ENCODE measurements around the gene TTC21B. TPM values are rescaled to one million over a fixed set of nuclear protein-coding genes. Genes with fewer than 3 reads are reported as not detected.

Gene TTC21B
- total and polyA plus RNA-seq, 2 experiments from 2014 or later = 5.7 to 24.3 TPM

DNA sequence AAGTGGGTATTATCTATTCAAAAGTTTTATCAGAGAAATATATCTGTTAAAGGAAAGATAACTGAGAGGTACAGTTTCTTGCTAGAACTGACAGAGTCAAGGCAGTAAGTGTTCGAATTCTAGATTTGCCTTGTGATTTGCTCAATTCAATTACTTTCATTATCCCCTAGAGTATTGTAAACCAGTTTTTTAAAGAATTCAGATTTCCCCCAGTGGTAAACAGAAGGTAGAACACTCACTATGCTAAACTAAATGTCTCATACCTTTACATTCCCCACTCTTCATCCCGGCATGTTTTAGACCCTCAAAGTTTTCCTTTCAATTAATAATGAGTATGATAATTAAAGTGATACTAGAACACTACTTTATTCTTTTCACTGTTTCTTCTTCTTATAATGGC, 28.6 kb downstream of the TTC21B start:
- H3K36me3 ChIP-seq (replicated peaks; ENCODE audit: insufficient read depth, low read depth) = no peaks in the 10 kb centered on the region
- no peaks in the 10 kb centered on the region for H3K27me3 ChIP-seq
- no peak for DNase-seq (ENCODE audit: low spot score)
- H3K27ac ChIP-seq = no peak overlapping the region
- 98% methylated on average over 2 of the region's 2 CpGs for WGBS (ENCODE audit: low lambda C conversion rate, missing lambda C conversion rate)
- no peaks in the 10 kb centered on the region for H4K20me1 ChIP-seq (ENCODE audit: insufficient read depth, poor library complexity, severe bottlenecking)
- TF ChIP-seq EZH2phosphoT487 (IDR thresholded peaks at IDR 0.05; ENCODE audit: low read depth, severe bottlenecking, unreplicated experiment) (no peak), EZH2 (IDR thresholded peaks at IDR 0.05; ENCODE audit: borderline replicate concordance) (no peak)
- TF ChIP-seq, protein P1, sequence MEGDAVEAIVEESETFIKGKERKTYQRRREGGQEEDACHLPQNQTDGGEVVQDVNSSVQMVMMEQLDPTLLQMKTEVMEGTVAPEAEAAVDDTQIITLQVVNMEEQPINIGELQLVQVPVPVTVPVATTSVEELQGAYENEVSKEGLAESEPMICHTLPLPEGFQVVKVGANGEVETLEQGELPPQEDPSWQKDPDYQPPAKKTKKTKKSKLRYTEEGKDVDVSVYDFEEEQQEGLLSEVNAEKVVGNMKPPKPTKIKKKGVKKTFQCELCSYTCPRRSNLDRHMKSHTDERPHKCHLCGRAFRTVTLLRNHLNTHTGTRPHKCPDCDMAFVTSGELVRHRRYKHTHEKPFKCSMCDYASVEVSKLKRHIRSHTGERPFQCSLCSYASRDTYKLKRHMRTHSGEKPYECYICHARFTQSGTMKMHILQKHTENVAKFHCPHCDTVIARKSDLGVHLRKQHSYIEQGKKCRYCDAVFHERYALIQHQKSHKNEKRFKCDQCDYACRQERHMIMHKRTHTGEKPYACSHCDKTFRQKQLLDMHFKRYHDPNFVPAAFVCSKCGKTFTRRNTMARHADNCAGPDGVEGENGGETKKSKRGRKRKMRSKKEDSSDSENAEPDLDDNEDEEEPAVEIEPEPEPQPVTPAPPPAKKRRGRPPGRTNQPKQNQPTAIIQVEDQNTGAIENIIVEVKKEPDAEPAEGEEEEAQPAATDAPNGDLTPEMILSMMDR (IDR thresholded peaks at IDR 0.05; ENCODE audit: poor library complexity) = no peak
- no peaks in the 10 kb centered on the region for H3K79me2 ChIP-seq
- H3K4me3 ChIP-seq = no peak overlapping the region
- no peak overlapping the region for H2AFZ ChIP-seq
- H3K4me2 ChIP-seq = no peak overlapping the region
- H3K9me2 ChIP-seq (replicated peaks; ENCODE audit: insufficient read depth) = no peaks in the 10 kb centered on the region
- H3K4me1 ChIP-seq (ENCODE audit: insufficient read depth) = no peaks in the 10 kb centered on the region
- no peaks in the 10 kb centered on the region for H3K9me3 ChIP-seq (ENCODE audit: low read depth)

DNA sequence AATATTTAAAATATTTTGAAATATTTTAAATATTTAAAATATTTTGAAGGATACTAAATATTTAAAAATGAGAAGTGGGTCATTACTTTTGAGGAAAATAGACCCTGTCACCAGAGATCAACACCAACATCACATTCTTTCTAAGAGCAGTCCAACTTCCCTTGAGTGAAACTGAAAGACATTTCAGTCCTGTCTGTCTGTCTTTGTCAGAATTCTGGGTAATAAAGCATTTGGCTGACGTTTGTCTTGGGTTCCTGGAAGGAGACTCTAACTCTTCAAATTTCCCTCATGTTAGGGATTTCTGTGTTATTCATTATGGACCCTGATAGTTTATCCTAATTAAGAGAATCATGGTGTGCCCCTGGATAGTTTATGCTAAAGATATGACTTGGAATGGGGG, 32.8 kb downstream of the TTC21B start:
- Histone ChIP-seq H3K9me3 (ENCODE audit: low read depth) (no peaks in the 10 kb centered on the region), H3K9me2 (replicated peaks; ENCODE audit: insufficient read depth) (no peaks in the 10 kb centered on the region), H3K4me2 (no peak overlapping the region), H3K79me2 (no peaks in the 10 kb centered on the region), H4K20me1 (ENCODE audit: insufficient read depth, poor library complexity, severe bottlenecking) (no peaks in the 10 kb centered on the region), H2AFZ (no peak overlapping the region), H3K36me3 (replicated peaks; ENCODE audit: insufficient read depth, low read depth) (no peaks in the 10 kb centered on the region), H3K27me3 (no peaks in the 10 kb centered on the region), H3K4me3 (no peak overlapping the region), H3K27ac (no peak overlapping the region), H3K4me1 (ENCODE audit: insufficient read depth) (no peaks in the 10 kb centered on the region)
- no peak for DNase-seq (ENCODE audit: low spot score)
- 95% methylated on average over 1 of the region's 1 CpG for WGBS (ENCODE audit: low lambda C conversion rate, missing lambda C conversion rate)
- TF ChIP-seq EZH2phosphoT487 (IDR thresholded peaks at IDR 0.05; ENCODE audit: low read depth, severe bottlenecking, unreplicated experiment) (no peak), EZH2 (IDR thresholded peaks at IDR 0.05; ENCODE audit: borderline replicate concordance) (no peak)
- TF ChIP-seq, protein P1 (IDR thresholded peaks at IDR 0.05; ENCODE audit: poor library complexity) = no peak

DNA sequence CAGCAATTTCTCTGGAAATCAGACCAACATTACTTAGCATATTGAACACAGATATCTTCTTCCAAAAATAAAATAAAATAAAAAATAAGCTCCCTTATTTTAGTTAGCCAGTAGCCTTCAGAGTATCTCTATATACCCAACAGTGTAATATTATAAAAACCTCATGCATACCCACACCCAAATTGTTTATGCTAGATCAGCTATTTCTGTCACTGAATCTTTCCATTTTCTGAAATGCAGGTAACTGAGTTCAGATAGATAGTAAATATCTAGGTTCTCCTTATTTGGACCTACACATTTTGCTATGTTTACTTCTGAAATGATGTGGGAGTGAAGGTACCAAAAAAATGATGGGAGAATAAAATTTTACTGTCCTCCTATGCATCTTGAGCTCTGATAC, 39.9 kb downstream of the TTC21B start:
- H3K9me3 ChIP-seq (ENCODE audit: low read depth) = no peaks in the 10 kb centered on the region
- no peaks in the 10 kb centered on the region for H3K4me1 ChIP-seq (ENCODE audit: insufficient read depth)
- TF ChIP-seq EZH2phosphoT487 (IDR thresholded peaks at IDR 0.05; ENCODE audit: low read depth, severe bottlenecking, unreplicated experiment) (no peak), EZH2 (IDR thresholded peaks at IDR 0.05; ENCODE audit: borderline replicate concordance) (no peak)
- no peak overlapping the region for H3K4me2 ChIP-seq
- H3K27ac ChIP-seq = no peak overlapping the region
- no peaks in the 10 kb centered on the region for H4K20me1 ChIP-seq (ENCODE audit: insufficient read depth, poor library complexity, severe bottlenecking)
- H2AFZ ChIP-seq = no peak overlapping the region
- no peaks in the 10 kb centered on the region for H3K27me3 ChIP-seq
- no peaks in the 10 kb centered on the region for H3K36me3 ChIP-seq (replicated peaks; ENCODE audit: insufficient read depth, low read depth)
- no peak for DNase-seq (ENCODE audit: low spot score)
- H3K4me3 ChIP-seq = no peak overlapping the region
- no peaks in the 10 kb centered on the region for H3K79me2 ChIP-seq
- no peaks in the 10 kb centered on the region for H3K9me2 ChIP-seq (replicated peaks; ENCODE audit: insufficient read depth)

DNA sequence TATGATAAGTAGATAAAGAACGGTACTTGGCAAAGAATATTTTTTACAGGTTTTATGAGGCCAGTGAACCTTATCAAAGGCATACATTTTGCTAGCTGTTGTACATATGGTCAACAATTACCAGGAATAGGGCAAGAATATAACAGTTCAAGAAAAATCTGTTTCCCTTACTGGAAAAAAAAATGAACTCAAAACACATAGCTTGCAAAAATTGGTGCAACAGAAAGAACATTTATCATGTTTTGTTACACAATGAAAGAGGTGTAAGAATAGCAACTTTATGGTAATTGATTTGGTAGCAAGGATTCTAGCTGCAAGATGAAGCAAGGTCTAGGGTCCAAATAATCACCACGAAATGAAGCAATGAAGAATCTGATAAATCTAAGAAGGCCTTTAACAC, 41.6 kb downstream of the TTC21B start:
- no peaks in the 10 kb centered on the region for H3K4me1 ChIP-seq (ENCODE audit: insufficient read depth)
- TF ChIP-seq EZH2 (IDR thresholded peaks at IDR 0.05; ENCODE audit: borderline replicate concordance) = no peak
- TF ChIP-seq EZH2phosphoT487 (IDR thresholded peaks at IDR 0.05; ENCODE audit: low read depth, severe bottlenecking, unreplicated experiment) = no peak
- TF ChIP-seq, protein P1 (IDR thresholded peaks at IDR 0.05; ENCODE audit: poor library complexity) = no peak
- no peak overlapping the region for H2AFZ ChIP-seq
- 91% methylated on average over 2 of the region's 2 CpGs for WGBS (ENCODE audit: low lambda C conversion rate, missing lambda C conversion rate)
- H4K20me1 ChIP-seq (ENCODE audit: insufficient read depth, poor library complexity, severe bottlenecking) = no peaks in the 10 kb centered on the region
- no peaks in the 10 kb centered on the region for H3K9me3 ChIP-seq (ENCODE audit: low read depth)
- no peaks in the 10 kb centered on the region for H3K36me3 ChIP-seq (replicated peaks; ENCODE audit: insufficient read depth, low read depth)
- no peak overlapping the region for H3K27ac ChIP-seq
- no peaks in the 10 kb centered on the region for H3K79me2 ChIP-seq
- no peaks in the 10 kb centered on the region for H3K27me3 ChIP-seq
- H3K4me3 ChIP-seq = no peak overlapping the region
- no peaks in the 10 kb centered on the region for H3K9me2 ChIP-seq (replicated peaks; ENCODE audit: insufficient read depth)
- H3K4me2 ChIP-seq = no peak overlapping the region
- no peak for DNase-seq (ENCODE audit: low spot score)
